ENCODE data around the gene TCEAL4.

Gene TCEAL4

DNA sequence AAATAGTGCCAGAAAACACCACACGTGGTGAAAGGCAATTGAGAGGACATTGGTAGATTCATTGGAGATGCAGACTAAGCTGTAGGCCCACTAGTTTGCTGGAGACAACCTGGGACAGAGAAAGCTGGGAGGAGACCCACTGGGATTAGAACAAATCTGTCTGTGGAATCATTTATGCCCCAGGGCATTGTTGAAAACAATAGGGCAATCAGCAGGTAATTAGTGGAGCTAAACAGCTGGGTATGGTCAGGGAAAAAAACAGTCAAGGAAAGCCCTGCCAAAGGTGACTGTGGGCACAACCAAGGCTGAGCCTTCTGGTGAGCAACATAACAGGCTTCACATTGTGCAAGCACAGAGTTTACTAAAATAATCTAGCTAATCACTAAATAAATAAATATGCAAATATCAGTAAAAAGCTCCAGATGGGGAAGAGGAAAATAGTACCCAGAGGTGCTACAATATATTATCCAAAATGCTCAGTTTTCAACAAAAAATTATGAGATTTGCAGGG is 31.4 kb downstream of the TCEAL4 start:
- TF ChIP-seq, protein P1, sequence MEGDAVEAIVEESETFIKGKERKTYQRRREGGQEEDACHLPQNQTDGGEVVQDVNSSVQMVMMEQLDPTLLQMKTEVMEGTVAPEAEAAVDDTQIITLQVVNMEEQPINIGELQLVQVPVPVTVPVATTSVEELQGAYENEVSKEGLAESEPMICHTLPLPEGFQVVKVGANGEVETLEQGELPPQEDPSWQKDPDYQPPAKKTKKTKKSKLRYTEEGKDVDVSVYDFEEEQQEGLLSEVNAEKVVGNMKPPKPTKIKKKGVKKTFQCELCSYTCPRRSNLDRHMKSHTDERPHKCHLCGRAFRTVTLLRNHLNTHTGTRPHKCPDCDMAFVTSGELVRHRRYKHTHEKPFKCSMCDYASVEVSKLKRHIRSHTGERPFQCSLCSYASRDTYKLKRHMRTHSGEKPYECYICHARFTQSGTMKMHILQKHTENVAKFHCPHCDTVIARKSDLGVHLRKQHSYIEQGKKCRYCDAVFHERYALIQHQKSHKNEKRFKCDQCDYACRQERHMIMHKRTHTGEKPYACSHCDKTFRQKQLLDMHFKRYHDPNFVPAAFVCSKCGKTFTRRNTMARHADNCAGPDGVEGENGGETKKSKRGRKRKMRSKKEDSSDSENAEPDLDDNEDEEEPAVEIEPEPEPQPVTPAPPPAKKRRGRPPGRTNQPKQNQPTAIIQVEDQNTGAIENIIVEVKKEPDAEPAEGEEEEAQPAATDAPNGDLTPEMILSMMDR (IDR thresholded peaks at IDR 0.05; ENCODE audit: extremely low read depth, insufficient read depth, missing control alignments): no peak
- in situ Hi-C loops (cut with MboI; ENCODE audit: low pct_unique_long_range_greater_than_20kb, low sequenced_read_pairs, unreplicated experiment): no loop called here
- DNase-seq (ENCODE audit: low spot score): no peak

DNA sequence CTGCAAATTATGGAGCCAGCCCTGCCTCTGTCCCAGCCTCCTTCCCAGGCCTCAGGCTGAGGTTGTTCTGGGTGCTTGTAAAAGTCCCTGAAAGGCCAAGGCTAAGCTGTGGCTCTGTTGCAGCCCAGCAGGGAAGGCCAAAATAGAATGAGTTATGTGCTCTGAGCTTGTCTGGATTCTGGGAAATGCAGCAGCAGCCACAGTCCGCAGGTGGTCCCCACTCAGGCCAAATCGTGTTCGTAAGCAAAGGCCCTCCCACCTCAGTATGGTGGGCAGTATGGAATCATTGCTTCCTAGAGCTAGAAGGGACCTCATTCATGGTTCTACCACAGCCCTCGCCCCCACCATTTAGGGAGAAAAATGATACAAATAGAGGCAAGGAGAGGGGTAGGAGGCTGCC is 38.8 kb downstream of the TCEAL4 start:
- TF ChIP-seq, protein P1 (IDR thresholded peaks at IDR 0.05; ENCODE audit: extremely low read depth, insufficient read depth, missing control alignments): no peak
- no peak for DNase-seq (ENCODE audit: low spot score)
- in situ Hi-C loops (cut with MboI; ENCODE audit: low pct_unique_long_range_greater_than_20kb, low sequenced_read_pairs, unreplicated experiment): no loop called here

DNA sequence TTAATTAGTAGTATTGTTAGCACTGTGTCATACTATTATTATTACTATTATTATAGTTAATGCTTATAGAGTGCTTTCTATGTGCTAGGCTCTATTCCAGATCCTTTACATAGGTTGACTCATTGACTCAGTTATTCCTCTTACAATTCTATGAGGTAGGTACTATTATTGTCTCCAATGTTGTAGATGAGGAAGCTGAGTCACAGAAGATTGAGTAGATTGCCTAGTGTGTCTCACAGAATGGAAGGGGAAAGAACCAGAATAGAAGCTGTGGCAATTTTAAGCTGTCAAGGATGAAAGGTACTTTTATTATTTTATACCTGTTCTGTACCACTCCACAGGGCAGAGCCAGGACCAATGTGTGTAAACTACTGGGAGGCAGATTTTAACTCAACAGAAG is 41.5 kb downstream of the TCEAL4 start:
- DNase-seq (ENCODE audit: low spot score): no peak
- in situ Hi-C loops (cut with MboI; ENCODE audit: low pct_unique_long_range_greater_than_20kb, low sequenced_read_pairs, unreplicated experiment): loop anchor here (25.0 kb wide), 1 partner anchor 90 kb away; no protein-coding TSS in a partner anchor
- TF ChIP-seq, protein P1 (IDR thresholded peaks at IDR 0.05; ENCODE audit: extremely low read depth, insufficient read depth, missing control alignments): no peak

DNA sequence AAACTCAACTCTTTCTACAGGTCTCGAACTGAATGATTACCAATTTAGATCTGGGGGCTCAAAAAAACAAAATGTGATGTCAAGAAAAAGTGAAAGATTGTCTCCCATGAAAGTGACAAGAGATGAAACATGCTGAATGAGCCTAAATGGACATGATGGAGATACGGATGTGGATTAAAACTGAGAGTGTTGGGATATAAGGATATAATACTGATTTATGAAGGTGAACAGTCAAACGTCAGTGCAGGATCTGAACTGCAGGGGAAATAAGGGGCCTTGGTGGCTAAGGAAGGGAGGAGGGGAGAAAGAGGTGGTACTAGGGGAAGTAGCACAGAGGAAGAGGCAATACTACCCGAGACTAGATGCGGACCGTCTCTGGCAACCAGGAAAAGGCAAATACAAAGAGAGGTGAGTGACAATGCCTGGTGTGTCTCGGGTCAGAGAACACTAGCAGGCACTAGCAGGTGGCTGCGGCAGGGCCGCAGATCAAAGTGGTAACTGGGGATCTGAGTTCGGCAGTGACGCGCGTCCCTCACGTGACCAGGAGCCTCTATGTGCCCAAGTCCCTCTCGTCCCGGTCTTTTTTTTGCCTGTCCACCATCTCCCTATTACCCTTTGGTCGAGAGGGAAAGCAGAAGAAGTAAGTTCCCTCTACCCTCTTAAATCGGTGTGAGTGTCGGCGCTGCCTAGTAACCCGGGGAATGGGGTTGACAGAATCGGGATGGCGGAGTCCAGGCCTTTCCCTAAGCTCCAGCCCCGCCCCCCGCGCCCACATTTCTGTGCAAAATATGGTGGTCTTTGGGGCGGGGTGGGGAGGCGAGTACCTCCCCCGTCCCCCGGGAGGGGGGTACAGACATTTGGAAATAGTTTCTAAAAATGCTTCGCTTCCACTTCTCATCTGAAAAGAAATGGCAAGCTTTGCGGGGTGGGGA is 43.3 kb downstream of the TCEAL4 start, which contains the start of gene TCEAL1:
Gene TCEAL1, plus strand, starts transcription at position 590 of the 932 bp plus-strand sequence. CDS start 942 bp downstream, outside the sequence.
- in situ Hi-C loops (cut with MboI; ENCODE audit: low pct_unique_long_range_greater_than_20kb, low sequenced_read_pairs, unreplicated experiment): loop anchor here (25.0 kb wide), 1 partner anchor 91 kb away; no protein-coding TSS in a partner anchor
- peak; percentile 19 for DNase-seq (ENCODE audit: low spot score)

DNA sequence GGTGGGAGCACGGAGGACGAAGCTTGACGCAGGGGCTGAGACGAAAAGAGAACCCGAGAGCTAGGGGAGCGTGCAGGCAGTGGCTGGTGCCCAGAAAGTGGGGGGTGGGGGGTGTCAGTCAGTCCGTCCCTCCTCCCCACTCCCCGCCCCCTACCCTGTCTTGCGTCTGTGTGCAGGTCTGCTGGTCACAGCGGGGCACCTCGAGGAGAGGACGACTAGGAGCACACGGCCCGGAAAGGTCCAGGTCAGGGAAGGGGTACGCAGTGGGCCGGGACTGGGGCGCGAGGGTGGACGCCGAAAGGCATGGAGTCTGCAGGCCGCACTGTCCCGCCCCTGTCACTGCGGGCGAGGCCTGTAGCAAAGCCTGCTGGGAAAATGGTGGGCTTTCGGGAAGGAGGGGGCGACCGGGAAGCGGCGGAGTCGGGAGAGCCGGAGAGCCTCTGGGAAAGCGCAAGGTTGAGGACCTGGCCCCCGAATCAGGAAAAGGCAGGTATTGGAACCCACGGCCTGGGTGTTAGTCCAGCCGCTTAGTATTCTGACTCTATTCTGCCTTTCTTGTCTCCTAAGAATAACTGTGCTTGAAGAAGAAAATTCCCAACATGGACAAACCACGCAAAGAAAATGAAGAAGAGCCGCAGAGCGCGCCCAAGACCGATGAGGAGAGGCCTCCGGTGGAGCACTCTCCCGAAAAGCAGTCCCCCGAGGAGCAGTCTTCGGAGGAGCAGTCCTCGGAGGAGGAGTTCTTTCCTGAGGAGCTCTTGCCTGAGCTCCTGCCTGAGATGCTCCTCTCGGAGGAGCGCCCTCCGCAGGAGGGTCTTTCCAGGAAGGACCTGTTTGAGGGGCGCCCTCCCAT is 44.2 kb downstream of the TCEAL4 start:
- TF ChIP-seq, protein P1 (IDR thresholded peaks at IDR 0.05; ENCODE audit: extremely low read depth, insufficient read depth, missing control alignments): peak; percentile 49
- DNase-seq (ENCODE audit: low spot score): peak; percentile 21
- in situ Hi-C loops (cut with MboI; ENCODE audit: low pct_unique_long_range_greater_than_20kb, low sequenced_read_pairs, unreplicated experiment): loop anchor here (25.0 kb wide), 1 partner anchor 92 kb away; no protein-coding TSS in a partner anchor

More for the DNA sequence above, 43.3 kb downstream of the TCEAL4 start, which contains the start of gene TCEAL1:
- TF ChIP-seq, protein P1 (IDR thresholded peaks at IDR 0.05; ENCODE audit: extremely low read depth, insufficient read depth, missing control alignments): no peak

DNA sequence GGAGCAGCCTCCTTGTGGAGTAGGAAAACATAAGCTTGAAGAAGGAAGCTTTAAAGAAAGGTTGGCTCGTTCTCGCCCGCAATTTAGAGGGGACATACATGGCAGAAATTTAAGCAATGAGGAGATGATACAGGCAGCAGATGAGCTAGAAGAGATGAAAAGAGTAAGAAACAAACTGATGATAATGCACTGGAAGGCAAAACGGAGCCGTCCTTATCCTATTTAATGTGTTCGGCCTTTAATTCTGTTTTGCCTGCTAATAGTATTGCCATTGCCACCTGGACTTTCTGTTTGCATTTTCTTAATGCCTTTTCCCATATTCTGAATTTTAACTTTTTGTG is 44.8 kb downstream of the TCEAL4 start:
- TF ChIP-seq, protein P1 (IDR thresholded peaks at IDR 0.05; ENCODE audit: extremely low read depth, insufficient read depth, missing control alignments): no peak
- in situ Hi-C loops (cut with MboI; ENCODE audit: low pct_unique_long_range_greater_than_20kb, low sequenced_read_pairs, unreplicated experiment): loop anchor here (25.0 kb wide), 1 partner anchor 93 kb away; no protein-coding TSS in a partner anchor

More for the DNA sequence above, 44.8 kb downstream of the TCEAL4 start:
- no peak for DNase-seq (ENCODE audit: low spot score)
